ENCODE data around the gene NTRK1. TPM values are rescaled to one million over a fixed set of nuclear protein-coding genes. Genes with fewer than 3 reads are reported as not detected.
A peak's percentile ranks its signal among the peaks of the same experiment; 100 is the strongest.

The NTRK1 gene
- polyA plus RNA-seq, 1 of the 3 experiments (the other 2 are of a cell fraction), result 0.97 TPM

DNA sequence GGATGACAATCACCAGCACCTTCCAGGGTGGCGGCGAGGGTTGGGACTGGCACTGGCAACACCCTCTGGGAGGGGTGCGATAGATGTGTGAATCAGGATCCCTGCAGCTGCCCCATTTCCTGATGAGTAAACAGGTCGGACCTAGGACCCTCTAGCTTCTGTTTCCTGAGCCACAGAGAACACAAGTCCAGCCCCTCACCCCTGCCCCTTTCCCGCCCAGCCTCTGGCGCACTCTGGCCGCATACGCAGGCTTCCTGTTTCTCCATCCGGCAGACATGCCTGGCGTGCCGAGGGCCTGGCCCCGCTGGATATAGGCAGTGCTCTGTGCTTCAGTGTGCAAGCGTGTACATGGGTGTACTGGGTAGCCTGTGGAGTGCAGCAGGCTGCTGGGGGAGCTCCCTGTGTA lies 37.5 kb downstream of the NTRK1 start:
- Histone ChIP-seq H3K27me3 (ENCODE audit: insufficient read depth) (no peaks in the 10 kb centered on the region), H3K9me3 (no peaks in the 10 kb centered on the region), H4K20me1 (ENCODE audit: insufficient read depth) (no peaks in the 10 kb centered on the region), H3F3A (replicated peaks; ENCODE audit: insufficient read depth) (peaks cover 24% of the 10 kb centered on the region), H3K79me2 (ENCODE audit: insufficient read depth) (no peaks in the 10 kb centered on the region), H3K9ac (peak overlapping the region; percentile 74), H3K4me1 (ENCODE audit: control insufficient read depth in 1 of 2, insufficient read depth in 2 of 2, low read depth in 1 of 2, low read length in 1 of 2) (peaks cover 40 to 68% of the 10 kb centered on the region in 2 experiments; a peak in 3 of 4 replicates), H2AFZ (ENCODE audit: low read depth) (no peak overlapping the region), H3K36me3 (replicated peaks in 1 of 2; ENCODE audit: control insufficient read depth in 1 of 2, insufficient read depth in 2 of 2, low read length in 1 of 2) (no peaks in the 10 kb centered on the region), H3K4me3 (ENCODE audit: low read depth in 2 of 2, low read length in 1 of 2) (no peak overlapping the region), H3K27ac (ENCODE audit: low read depth in 2 of 2, low read length in 1 of 2) (peak overlapping the region; percentile 87 to 96), H3K4me2 (peak overlapping the region; percentile 77), H3K9me2 (no peaks in the 10 kb centered on the region)
- TF ChIP-seq TEAD4 (IDR thresholded peaks at IDR 0.05; ENCODE audit: borderline replicate concordance, insufficient read depth) (no peak), MEF2A (IDR thresholded peaks at IDR 0.05; ENCODE audit: borderline replicate concordance, low read depth) (no peak), NFIC (IDR thresholded peaks at IDR 0.05; ENCODE audit: borderline replicate concordance) (no peak), GATA2 (CRISPR knock-in tag; IDR thresholded peaks at IDR 0.05) (no peak), FOXM1 (IDR thresholded peaks at IDR 0.05; ENCODE audit: low read depth) (no peak), TAF1 (IDR thresholded peaks at IDR 0.05; ENCODE audit: borderline replicate concordance, low read depth, low read length) (no peak), FOXJ3 (CRISPR knock-in tag; IDR thresholded peaks at IDR 0.05) (no peak), ELF1 (IDR thresholded peaks at IDR 0.05) (no peak), TCF12 (IDR thresholded peaks at IDR 0.05) (no peak), EZH2phosphoT487 (IDR thresholded peaks at IDR 0.05; ENCODE audit: borderline replicate concordance, low read depth) (no peak), EP300 (IDR thresholded peaks at IDR 0.05; ENCODE audit: borderline replicate concordance in 1 of 2, low read depth in 1 of 2, low read length in 1 of 2) (no peak), RFX5 (IDR thresholded peaks at IDR 0.05; ENCODE audit: low read length) (no peak), NRF1 (IDR thresholded peaks at IDR 0.05; ENCODE audit: low read depth, low read length) (no peak), RCOR1 (IDR thresholded peaks at IDR 0.05; ENCODE audit: low read length) (no peak), FOSL2 (IDR thresholded peaks at IDR 0.05; ENCODE audit: borderline replicate concordance, low read depth) (no peak)
- TF ChIP-seq, protein P1, sequence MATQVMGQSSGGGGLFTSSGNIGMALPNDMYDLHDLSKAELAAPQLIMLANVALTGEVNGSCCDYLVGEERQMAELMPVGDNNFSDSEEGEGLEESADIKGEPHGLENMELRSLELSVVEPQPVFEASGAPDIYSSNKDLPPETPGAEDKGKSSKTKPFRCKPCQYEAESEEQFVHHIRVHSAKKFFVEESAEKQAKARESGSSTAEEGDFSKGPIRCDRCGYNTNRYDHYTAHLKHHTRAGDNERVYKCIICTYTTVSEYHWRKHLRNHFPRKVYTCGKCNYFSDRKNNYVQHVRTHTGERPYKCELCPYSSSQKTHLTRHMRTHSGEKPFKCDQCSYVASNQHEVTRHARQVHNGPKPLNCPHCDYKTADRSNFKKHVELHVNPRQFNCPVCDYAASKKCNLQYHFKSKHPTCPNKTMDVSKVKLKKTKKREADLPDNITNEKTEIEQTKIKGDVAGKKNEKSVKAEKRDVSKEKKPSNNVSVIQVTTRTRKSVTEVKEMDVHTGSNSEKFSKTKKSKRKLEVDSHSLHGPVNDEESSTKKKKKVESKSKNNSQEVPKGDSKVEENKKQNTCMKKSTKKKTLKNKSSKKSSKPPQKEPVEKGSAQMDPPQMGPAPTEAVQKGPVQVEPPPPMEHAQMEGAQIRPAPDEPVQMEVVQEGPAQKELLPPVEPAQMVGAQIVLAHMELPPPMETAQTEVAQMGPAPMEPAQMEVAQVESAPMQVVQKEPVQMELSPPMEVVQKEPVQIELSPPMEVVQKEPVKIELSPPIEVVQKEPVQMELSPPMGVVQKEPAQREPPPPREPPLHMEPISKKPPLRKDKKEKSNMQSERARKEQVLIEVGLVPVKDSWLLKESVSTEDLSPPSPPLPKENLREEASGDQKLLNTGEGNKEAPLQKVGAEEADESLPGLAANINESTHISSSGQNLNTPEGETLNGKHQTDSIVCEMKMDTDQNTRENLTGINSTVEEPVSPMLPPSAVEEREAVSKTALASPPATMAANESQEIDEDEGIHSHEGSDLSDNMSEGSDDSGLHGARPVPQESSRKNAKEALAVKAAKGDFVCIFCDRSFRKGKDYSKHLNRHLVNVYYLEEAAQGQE (IDR thresholded peaks at IDR 0.05; ENCODE audit: low read depth, low read length), result no peak
- TF ChIP-seq, protein P2, sequence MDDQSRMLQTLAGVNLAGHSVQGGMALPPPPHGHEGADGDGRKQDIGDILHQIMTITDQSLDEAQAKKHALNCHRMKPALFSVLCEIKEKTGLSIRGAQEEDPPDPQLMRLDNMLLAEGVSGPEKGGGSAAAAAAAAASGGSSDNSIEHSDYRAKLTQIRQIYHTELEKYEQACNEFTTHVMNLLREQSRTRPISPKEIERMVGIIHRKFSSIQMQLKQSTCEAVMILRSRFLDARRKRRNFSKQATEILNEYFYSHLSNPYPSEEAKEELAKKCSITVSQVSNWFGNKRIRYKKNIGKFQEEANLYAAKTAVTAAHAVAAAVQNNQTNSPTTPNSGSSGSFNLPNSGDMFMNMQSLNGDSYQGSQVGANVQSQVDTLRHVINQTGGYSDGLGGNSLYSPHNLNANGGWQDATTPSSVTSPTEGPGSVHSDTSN (IDR thresholded peaks at IDR 0.05), result no peak
- TF ChIP-seq, protein P3, sequence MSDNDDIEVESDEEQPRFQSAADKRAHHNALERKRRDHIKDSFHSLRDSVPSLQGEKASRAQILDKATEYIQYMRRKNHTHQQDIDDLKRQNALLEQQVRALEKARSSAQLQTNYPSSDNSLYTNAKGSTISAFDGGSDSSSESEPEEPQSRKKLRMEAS (IDR thresholded peaks at IDR 0.05; ENCODE audit: low read depth), result no peak
- TF ChIP-seq, protein P4, sequence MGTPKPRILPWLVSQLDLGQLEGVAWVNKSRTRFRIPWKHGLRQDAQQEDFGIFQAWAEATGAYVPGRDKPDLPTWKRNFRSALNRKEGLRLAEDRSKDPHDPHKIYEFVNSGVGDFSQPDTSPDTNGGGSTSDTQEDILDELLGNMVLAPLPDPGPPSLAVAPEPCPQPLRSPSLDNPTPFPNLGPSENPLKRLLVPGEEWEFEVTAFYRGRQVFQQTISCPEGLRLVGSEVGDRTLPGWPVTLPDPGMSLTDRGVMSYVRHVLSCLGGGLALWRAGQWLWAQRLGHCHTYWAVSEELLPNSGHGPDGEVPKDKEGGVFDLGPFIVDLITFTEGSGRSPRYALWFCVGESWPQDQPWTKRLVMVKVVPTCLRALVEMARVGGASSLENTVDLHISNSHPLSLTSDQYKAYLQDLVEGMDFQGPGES (IDR thresholded peaks at IDR 0.05; ENCODE audit: low read depth, low read length), result no peak
- peak; percentile 75 for DNase-seq
- POLR2A ChIA-PET, result interaction anchor here (0.6 kb wide), 1 partner anchor 15 kb away, joined by 3 read pairs; no protein-coding TSS in a partner anchor
- WGBS (ENCODE audit: low lambda C conversion rate), result 46% methylated on average over 4 of the region's 13 CpGs
- CTCF ChIA-PET, result interaction anchor here (1.2 to 9.4 kb wide), 8 partner anchors 7 to 239 kb away, joined by 3 to 110 read pairs (median 6); partner anchors contain the start of genes LRRC71 and PEAR1
